Measurements from ENCODE around the gene FHIP2A. TPM values are rescaled to one million over a fixed set of nuclear protein-coding genes. Genes with fewer than 3 reads are reported as not detected.
"Not testable (repeated sequence)": the region's sequence is repeated elsewhere in the genome, so short reads cannot be mapped to it uniquely, and the experiment has no call there.

The FHIP2A gene
- polyA plus RNA-seq, 1 donor (not counting 4 experiments of a cell fraction or from before 2014, with no cell fraction given), result 14.9 TPM

- FAIRE-seq (peak; percentile 53), DNase-seq (ENCODE audit: low read depth, low spot score) (no peak)
- Histone ChIP-seq H4K20me1 (ENCODE audit: control insufficient read depth, extremely low read depth, insufficient read depth, low read length) (no peaks in the 10 kb centered on the region), H3K9me3 (ENCODE audit: control insufficient read depth, low read depth, low read length) (no peaks in the 10 kb centered on the region), H3K9me1 (ENCODE audit: control insufficient read depth, extremely low read depth, insufficient read depth, low read length) (no peaks in the 10 kb centered on the region), H3K4me1 (ENCODE audit: control insufficient read depth, extremely low read depth, insufficient read depth, low read length) (peaks cover 17% of the 10 kb centered on the region), H3K79me2 (ENCODE audit: control insufficient read depth, insufficient read depth, low read length) (no peaks in the 10 kb centered on the region), H3K36me3 (ENCODE audit: control insufficient read depth in 2 of 2, extremely low read depth in 1 of 2, insufficient read depth in 2 of 2, low read length in 2 of 2) (peaks cover 8 to 15% of the 10 kb centered on the region in 2 experiments), H3K4me3 (ENCODE audit: control insufficient read depth in 2 of 3, extremely low read depth in 1 of 3, insufficient read depth in 2 of 3, low read depth in 1 of 3, low read length in 3 of 3) (no peak overlapping the region), H3K27me3 (ENCODE audit: control insufficient read depth, extremely low read depth, insufficient read depth, low read length) (no peaks in the 10 kb centered on the region), H3K4me2 (ENCODE audit: control insufficient read depth, extremely low read depth, insufficient read depth, low read depth, low read length) (peak overlapping the region; percentile 56), H3K27ac (ENCODE audit: control insufficient read depth, insufficient read depth, low read length) (peak overlapping the region; percentile 51), H3K9ac (ENCODE audit: control insufficient read depth, extremely low read depth, insufficient read depth, low read length) (peak overlapping the region; percentile 31), H2AFZ (ENCODE audit: control insufficient read depth, low read length) (peak overlapping the region; percentile 16)
- dilution Hi-C loops (cut with MboI; ENCODE audit: extremely low pct_ligation_motif_present, low sequenced_read_pairs), result no loop called here
- no peak for TF ChIP-seq CTCF (optimal IDR thresholded peaks at IDR 0.05 in 1 of 3, IDR thresholded peaks at IDR 0.05 in 1 of 3, conservative IDR thresholded peaks at IDR 0.05 in 1 of 3; ENCODE audit: extremely low read depth in 1 of 3, insufficient read depth in 2 of 3, low read length in 3 of 3)
- TF ChIP-seq EZH2 (IDR thresholded peaks at IDR 0.05; ENCODE audit: low read length), result no peak
Observed at GRCh38 chr10:114856544-114857287, 35.1 kb downstream of the FHIP2A start.

GRCh38 chr10:114857288-114857565 is 35.6 kb downstream of the FHIP2A start:
- dilution Hi-C loops (cut with MboI; ENCODE audit: extremely low pct_ligation_motif_present, low sequenced_read_pairs); H3K4me2 ChIP-seq (ENCODE audit: control insufficient read depth, extremely low read depth, insufficient read depth, low read depth, low read length); H3K79me2 ChIP-seq (ENCODE audit: control insufficient read depth, insufficient read depth, low read length); H3K4me3 ChIP-seq (ENCODE audit: control insufficient read depth in 2 of 3, extremely low read depth in 1 of 3, insufficient read depth in 2 of 3, low read depth in 1 of 3, low read length in 3 of 3); H3K9me3 ChIP-seq (ENCODE audit: control insufficient read depth, low read depth, low read length); H3K9ac ChIP-seq (ENCODE audit: control insufficient read depth, extremely low read depth, insufficient read depth, low read length); H2AFZ ChIP-seq (ENCODE audit: control insufficient read depth, low read length); H3K9me1 ChIP-seq (ENCODE audit: control insufficient read depth, extremely low read depth, insufficient read depth, low read length); H3K27me3 ChIP-seq (ENCODE audit: control insufficient read depth, extremely low read depth, insufficient read depth, low read length); DNase-seq (ENCODE audit: low read depth, low spot score); H4K20me1 ChIP-seq (ENCODE audit: control insufficient read depth, extremely low read depth, insufficient read depth, low read length); FAIRE-seq: not testable (repeated sequence)
- Histone ChIP-seq H3K4me1 (ENCODE audit: control insufficient read depth, extremely low read depth, insufficient read depth, low read length) (peaks cover 20% of the 10 kb centered on the region), H3K27ac (ENCODE audit: control insufficient read depth, insufficient read depth, low read length) (peak overlapping the region; percentile 51), H3K36me3 (ENCODE audit: control insufficient read depth in 2 of 2, extremely low read depth in 1 of 2, insufficient read depth in 2 of 2, low read length in 2 of 2) (peaks cover 8 to 15% of the 10 kb centered on the region in 2 experiments)
